ENCODE data around the gene GMFB. TPM values are rescaled to one million over a fixed set of nuclear protein-coding genes. Genes with fewer than 3 reads are reported as not detected.
A peak's percentile ranks its signal among the peaks of the same experiment; 100 is the strongest.

GMFB gene
- total and polyA plus RNA-seq, 10 of the 15 experiments (the other 5 are each of a cell fraction or from before 2014, with no cell fraction given) = 29.3 to 71.0 (median 50.8) TPM

DNA sequence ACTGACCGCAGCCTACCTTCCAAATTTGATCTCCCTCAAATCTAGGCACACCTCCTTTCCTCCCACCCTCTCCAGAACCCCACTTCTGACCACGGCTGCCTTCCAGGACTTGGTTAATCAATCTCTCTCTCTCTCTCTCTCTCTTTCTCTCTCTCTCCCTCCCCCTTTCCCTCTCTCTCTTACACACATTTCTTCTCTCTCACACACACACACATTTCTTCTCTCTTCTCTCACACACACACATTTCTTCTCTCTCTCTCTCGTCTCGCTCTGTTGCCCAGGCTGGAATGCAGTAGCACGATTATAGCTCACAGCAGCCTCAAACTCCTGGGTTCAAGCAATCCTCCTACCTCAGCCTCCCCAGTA lies 521 bp upstream of the GMFB start:
- no peaks in the 10 kb centered on the region for H4K20me1 ChIP-seq (ENCODE audit: control insufficient read depth, insufficient read depth)
- in situ Hi-C loops (cut with MboI) (no loop called here), intact Hi-C loops (cut with micrococcal nuclease; ENCODE audit: unreplicated experiment) (loop anchor here (2.0 to 5.0 kb wide), 3 partner anchors 20 to 92 kb away; partner anchors contain the start of genes CDKN3, CGRRF1 and CNIH1)
- ATAC-seq (no peak), DNase-seq (ENCODE audit: low read depth, low spot score) (no peak), FAIRE-seq (no peak)
- H3K79me2 ChIP-seq (ENCODE audit: control insufficient read depth, insufficient read depth, low read length) = peaks cover 46% of the 10 kb centered on the region
- BruUV-seq (replicated peaks) = no TSS peak
- peak overlapping the region; percentile 90 for H3K27ac ChIP-seq (ENCODE audit: control insufficient read depth, insufficient read depth)
- H2AFZ ChIP-seq (ENCODE audit: control insufficient read depth, low read depth, low read length) = peak overlapping the region; percentile 100
- CTCF ChIA-PET = interaction anchor here (1.2 to 5.2 kb wide), 4 partner anchors 20 to 75 kb away, joined by 3 to 22 read pairs (median 4); partner anchors contain the start of gene CGRRF1
- no peaks in the 10 kb centered on the region; the same call in 1 of the 2 replicates for H3K4me1 ChIP-seq (ENCODE audit: control insufficient read depth, insufficient read depth, low read length)
- POLR2A ChIA-PET = interaction anchor here (0.6 to 1.6 kb wide), 2 partner anchors 18 to 21 kb away, joined by 4 read pairs; no protein-coding TSS in a partner anchor
- RAD21 ChIA-PET (ENCODE audit: unreplicated experiment) = interaction anchor here (0.8 to 2.9 kb wide), 3 partner anchors 21 to 987 kb away, joined by 3 to 15 read pairs (median 3); partner anchors contain the start of gene CGRRF1
- H3K4me3 ChIP-seq = peak overlapping the region; percentile 63
- H3K9me3 ChIP-seq (replicated peaks; ENCODE audit: control insufficient read depth, insufficient read depth, low read length) = no peaks in the 10 kb centered on the region
- no peaks in the 10 kb centered on the region for H3K36me3 ChIP-seq (ENCODE audit: control insufficient read depth in 2 of 2, insufficient read depth in 2 of 2, low read length in 1 of 2)
- 0% methylated on average over 5 of the region's 5 CpGs for WGBS (ENCODE audit: insufficient coverage, insufficient replicate concordance, low lambda C conversion rate, missing lambda C conversion rate)
- H3K27me3 ChIP-seq (replicated peaks in 1 of 2; ENCODE audit: control insufficient read depth in 2 of 2, insufficient read depth in 2 of 2, low read length in 1 of 2) = no peaks in the 10 kb centered on the region
- H3K4me2 ChIP-seq (ENCODE audit: control insufficient read depth, insufficient read depth) = peak overlapping the region; percentile 64
- peak overlapping the region; percentile 87 for H3K9ac ChIP-seq (ENCODE audit: control insufficient read depth, insufficient read depth, low read length)
- SMC1A ChIA-PET (ENCODE audit: uncharacterized antibody, unreplicated experiment) = interaction anchor here (1.4 to 2.7 kb wide), 3 partner anchors 19 to 43 kb away, joined by 4 to 7 read pairs (median 5); no protein-coding TSS in a partner anchor
- TF ChIP-seq MEF2A (IDR thresholded peaks at IDR 0.05; ENCODE audit: insufficient read depth, low read depth, low read length) (no peak), IKZF2 (IDR thresholded peaks at IDR 0.05) (peak in 1 of 2 experiments; percentile 9; a peak in 1 of 4 replicates), HDGF (IDR thresholded peaks at IDR 0.05) (peak; percentile 88), IRF4 (IDR thresholded peaks at IDR 0.05; ENCODE audit: low read depth, low read length) (no peak), NBN (IDR thresholded peaks at IDR 0.05) (peak; percentile 93), RUNX3 (IDR thresholded peaks at IDR 0.05; ENCODE audit: low read length) (peak; percentile 61), ATF7 (IDR thresholded peaks at IDR 0.05; ENCODE audit: low read depth) (peak; percentile 51; the same call in 1 of the 2 replicates), ZNF24 (IDR thresholded peaks at IDR 0.05) (no peak)
- TF ChIP-seq, protein P1, sequence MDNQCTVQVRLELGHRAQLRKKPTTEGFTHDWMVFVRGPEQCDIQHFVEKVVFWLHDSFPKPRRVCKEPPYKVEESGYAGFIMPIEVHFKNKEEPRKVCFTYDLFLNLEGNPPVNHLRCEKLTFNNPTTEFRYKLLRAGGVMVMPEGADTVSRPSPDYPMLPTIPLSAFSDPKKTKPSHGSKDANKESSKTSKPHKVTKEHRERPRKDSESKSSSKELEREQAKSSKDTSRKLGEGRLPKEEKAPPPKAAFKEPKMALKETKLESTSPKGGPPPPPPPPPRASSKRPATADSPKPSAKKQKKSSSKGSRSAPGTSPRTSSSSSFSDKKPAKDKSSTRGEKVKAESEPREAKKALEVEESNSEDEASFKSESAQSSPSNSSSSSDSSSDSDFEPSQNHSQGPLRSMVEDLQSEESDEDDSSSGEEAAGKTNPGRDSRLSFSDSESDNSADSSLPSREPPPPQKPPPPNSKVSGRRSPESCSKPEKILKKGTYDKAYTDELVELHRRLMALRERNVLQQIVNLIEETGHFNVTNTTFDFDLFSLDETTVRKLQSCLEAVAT (IDR thresholded peaks at IDR 0.05) = peak; percentile 67; the same call in 1 of the 2 replicates
- TF ChIP-seq, protein P2, sequence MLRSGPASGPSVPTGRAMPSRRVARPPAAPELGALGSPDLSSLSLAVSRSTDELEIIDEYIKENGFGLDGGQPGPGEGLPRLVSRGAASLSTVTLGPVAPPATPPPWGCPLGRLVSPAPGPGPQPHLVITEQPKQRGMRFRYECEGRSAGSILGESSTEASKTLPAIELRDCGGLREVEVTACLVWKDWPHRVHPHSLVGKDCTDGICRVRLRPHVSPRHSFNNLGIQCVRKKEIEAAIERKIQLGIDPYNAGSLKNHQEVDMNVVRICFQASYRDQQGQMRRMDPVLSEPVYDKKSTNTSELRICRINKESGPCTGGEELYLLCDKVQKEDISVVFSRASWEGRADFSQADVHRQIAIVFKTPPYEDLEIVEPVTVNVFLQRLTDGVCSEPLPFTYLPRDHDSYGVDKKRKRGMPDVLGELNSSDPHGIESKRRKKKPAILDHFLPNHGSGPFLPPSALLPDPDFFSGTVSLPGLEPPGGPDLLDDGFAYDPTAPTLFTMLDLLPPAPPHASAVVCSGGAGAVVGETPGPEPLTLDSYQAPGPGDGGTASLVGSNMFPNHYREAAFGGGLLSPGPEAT (IDR thresholded peaks at IDR 0.05; ENCODE audit: low read depth) = no peak
- TF ChIP-seq, protein P3, sequence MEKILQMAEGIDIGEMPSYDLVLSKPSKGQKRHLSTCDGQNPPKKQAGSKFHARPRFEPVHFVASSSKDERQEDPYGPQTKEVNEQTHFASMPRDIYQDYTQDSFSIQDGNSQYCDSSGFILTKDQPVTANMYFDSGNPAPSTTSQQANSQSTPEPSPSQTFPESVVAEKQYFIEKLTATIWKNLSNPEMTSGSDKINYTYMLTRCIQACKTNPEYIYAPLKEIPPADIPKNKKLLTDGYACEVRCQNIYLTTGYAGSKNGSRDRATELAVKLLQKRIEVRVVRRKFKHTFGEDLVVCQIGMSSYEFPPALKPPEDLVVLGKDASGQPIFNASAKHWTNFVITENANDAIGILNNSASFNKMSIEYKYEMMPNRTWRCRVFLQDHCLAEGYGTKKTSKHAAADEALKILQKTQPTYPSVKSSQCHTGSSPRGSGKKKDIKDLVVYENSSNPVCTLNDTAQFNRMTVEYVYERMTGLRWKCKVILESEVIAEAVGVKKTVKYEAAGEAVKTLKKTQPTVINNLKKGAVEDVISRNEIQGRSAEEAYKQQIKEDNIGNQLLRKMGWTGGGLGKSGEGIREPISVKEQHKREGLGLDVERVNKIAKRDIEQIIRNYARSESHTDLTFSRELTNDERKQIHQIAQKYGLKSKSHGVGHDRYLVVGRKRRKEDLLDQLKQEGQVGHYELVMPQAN (conservative IDR thresholded peaks at IDR 0.05) = no peak
- TF ChIP-seq, protein P4, sequence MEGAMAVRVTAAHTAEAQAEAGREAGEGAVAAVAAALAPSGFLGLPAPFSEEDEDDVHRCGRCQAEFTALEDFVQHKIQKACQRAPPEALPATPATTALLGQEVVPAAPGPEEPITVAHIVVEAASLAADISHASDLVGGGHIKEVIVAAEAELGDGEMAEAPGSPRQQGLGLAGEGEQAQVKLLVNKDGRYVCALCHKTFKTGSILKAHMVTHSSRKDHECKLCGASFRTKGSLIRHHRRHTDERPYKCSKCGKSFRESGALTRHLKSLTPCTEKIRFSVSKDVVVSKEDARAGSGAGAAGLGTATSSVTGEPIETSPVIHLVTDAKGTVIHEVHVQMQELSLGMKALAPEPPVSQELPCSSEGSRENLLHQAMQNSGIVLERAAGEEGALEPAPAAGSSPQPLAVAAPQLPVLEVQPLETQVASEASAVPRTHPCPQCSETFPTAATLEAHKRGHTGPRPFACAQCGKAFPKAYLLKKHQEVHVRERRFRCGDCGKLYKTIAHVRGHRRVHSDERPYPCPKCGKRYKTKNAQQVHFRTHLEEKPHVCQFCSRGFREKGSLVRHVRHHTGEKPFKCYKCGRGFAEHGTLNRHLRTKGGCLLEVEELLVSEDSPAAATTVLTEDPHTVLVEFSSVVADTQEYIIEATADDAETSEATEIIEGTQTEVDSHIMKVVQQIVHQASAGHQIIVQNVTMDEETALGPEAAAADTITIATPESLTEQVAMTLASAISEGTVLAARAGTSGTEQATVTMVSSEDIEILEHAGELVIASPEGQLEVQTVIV (IDR thresholded peaks at IDR 0.05; ENCODE audit: borderline replicate concordance, partially characterized antibody) = peak; percentile 15
- TF ChIP-seq, protein P5, sequence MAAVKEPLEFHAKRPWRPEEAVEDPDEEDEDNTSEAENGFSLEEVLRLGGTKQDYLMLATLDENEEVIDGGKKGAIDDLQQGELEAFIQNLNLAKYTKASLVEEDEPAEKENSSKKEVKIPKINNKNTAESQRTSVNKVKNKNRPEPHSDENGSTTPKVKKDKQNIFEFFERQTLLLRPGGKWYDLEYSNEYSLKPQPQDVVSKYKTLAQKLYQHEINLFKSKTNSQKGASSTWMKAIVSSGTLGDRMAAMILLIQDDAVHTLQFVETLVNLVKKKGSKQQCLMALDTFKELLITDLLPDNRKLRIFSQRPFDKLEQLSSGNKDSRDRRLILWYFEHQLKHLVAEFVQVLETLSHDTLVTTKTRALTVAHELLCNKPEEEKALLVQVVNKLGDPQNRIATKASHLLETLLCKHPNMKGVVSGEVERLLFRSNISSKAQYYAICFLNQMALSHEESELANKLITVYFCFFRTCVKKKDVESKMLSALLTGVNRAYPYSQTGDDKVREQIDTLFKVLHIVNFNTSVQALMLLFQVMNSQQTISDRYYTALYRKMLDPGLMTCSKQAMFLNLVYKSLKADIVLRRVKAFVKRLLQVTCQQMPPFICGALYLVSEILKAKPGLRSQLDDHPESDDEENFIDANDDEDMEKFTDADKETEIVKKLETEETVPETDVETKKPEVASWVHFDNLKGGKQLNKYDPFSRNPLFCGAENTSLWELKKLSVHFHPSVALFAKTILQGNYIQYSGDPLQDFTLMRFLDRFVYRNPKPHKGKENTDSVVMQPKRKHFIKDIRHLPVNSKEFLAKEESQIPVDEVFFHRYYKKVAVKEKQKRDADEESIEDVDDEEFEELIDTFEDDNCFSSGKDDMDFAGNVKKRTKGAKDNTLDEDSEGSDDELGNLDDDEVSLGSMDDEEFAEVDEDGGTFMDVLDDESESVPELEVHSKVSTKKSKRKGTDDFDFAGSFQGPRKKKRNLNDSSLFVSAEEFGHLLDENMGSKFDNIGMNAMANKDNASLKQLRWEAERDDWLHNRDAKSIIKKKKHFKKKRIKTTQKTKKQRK (IDR thresholded peaks at IDR 0.05; ENCODE audit: low read depth, low read length) = no peak
